A549 (cell line): ENCODE measurements around the gene CPPED1. TPM values are rescaled to one million over a fixed set of nuclear protein-coding genes. Genes with fewer than 3 reads are reported as not detected.
A peak's percentile ranks its signal among the peaks of the same experiment; 100 is the strongest.

Source experiments
- BHLHE40 ChIP-seq: IDR thresholded peaks from 2 replicates; pipeline ENCODE4 v1.6.1; 2012; ENCODE audit warnings: low read depth, low read length, inconsistent platforms
- CBX2 ChIP-seq: fragments of 200-600 bp; sonication (generic); IDR thresholded peaks from 2 replicates; pipeline ENCODE4 v1.6.1; 2016; ENCODE audit warnings: low read depth, mild to moderate bottlenecking, borderline replicate concordance
- CBX8 ChIP-seq: fragments of 200-600 bp; sonication (generic); IDR thresholded peaks from 2 replicates; pipeline ENCODE4 v1.6.1; 2016
- EHMT2 ChIP-seq: fragments of 200-600 bp; sonication (generic); IDR thresholded peaks from 2 replicates; pipeline ENCODE4 v1.6.1; 2016; ENCODE audit warnings: antibody characterized with exemption, low read depth, mild to moderate bottlenecking, moderate library complexity
- ELK1 ChIP-seq: fragments of 150-350 bp; IDR thresholded peaks from 2 replicates; pipeline ENCODE4 v1.6.1; 2014; ENCODE audit warnings: low read depth, mild to moderate bottlenecking, low read length
- EP300 ChIP-seq, 2 experiments: fragments of >200 bp; sonication (Bioruptor Twin); formaldehyde crosslinking; IDR thresholded peaks; 2 replicates in 1 of 2; 3 replicates in 1 of 2; pipeline ENCODE4 v1.6.1; 2016 to 2017
- ESRRA ChIP-seq: fragments of 150-350 bp; IDR thresholded peaks from 2 replicates; pipeline ENCODE4 v1.6.1; 2014; ENCODE audit warnings: mild to moderate bottlenecking, low read length, borderline replicate concordance
- FOXS1 ChIP-seq: fragments of 250-450 bp; sonication (Bioruptor Pico); IDR thresholded peaks from 2 replicates; pipeline ENCODE4 v1.5.0; 2020; ENCODE audit warnings: mild to moderate bottlenecking, moderate library complexity
- HDAC2 ChIP-seq: fragments of 200-600 bp; sonication (generic); IDR thresholded peaks from 2 replicates; pipeline ENCODE4 v1.6.1; 2016
- HEYL ChIP-seq: fragments of 250-450 bp; sonication (Bioruptor Pico); IDR thresholded peaks from 2 replicates; pipeline ENCODE4 v1.8.0; 2021; ENCODE audit warnings: mild to moderate bottlenecking, moderate library complexity
- HOXA7 ChIP-seq: fragments of 250-450 bp; sonication (Bioruptor Pico); IDR thresholded peaks from 2 replicates; pipeline ENCODE4 v1.5.0; 2020; ENCODE audit warnings: mild to moderate bottlenecking, moderate library complexity
- HOXB13 ChIP-seq: fragments of 250-450 bp; sonication (Bioruptor Pico); IDR thresholded peaks from 2 replicates; pipeline ENCODE4 v1.5.0; 2020; ENCODE audit warnings: low read depth, mild to moderate bottlenecking, moderate library complexity
- JUNB ChIP-seq: fragments of >200 bp; sonication (Bioruptor Twin); formaldehyde crosslinking; IDR thresholded peaks from 2 replicates; pipeline ENCODE4 v1.6.1; 2016
- KDM1A ChIP-seq: fragments of 200-600 bp; sonication (generic); IDR thresholded peaks from 2 replicates; pipeline ENCODE4 v1.6.1; 2016; ENCODE audit warnings: low read depth, mild to moderate bottlenecking
- KDM5A ChIP-seq: fragments of 200-600 bp; sonication (generic); IDR thresholded peaks from 2 replicates; pipeline ENCODE4 v1.6.1; 2016; ENCODE audit warnings: antibody characterized with exemption, mild to moderate bottlenecking
- MYC ChIP-seq: IDR thresholded peaks from 2 replicates; pipeline ENCODE4 v1.6.1; 2012; ENCODE audit warnings: mild to moderate bottlenecking, inconsistent platforms, low read length, improper control_type of control experiment, borderline replicate concordance
- NPAS2 ChIP-seq: fragments of 250-450 bp; sonication (Bioruptor Pico); IDR thresholded peaks from 2 replicates; pipeline ENCODE4 v1.8.0; 2022; ENCODE audit warnings: mild to moderate bottlenecking, moderate library complexity, borderline replicate concordance
- NR3C1 ChIP-seq: fragments of >200 bp; sonication (Bioruptor Twin); formaldehyde crosslinking; IDR thresholded peaks from 3 replicates; pipeline ENCODE4 v1.6.1; 2017
- PBX3 ChIP-seq: IDR thresholded peaks from 2 replicates; pipeline ENCODE4 v1.6.1; 2012
- PHF8 ChIP-seq: fragments of 200-600 bp; sonication (generic); IDR thresholded peaks from 2 replicates; pipeline ENCODE4 v1.6.1; 2016; ENCODE audit warnings: low read depth, mild to moderate bottlenecking, antibody characterized with exemption, moderate library complexity, borderline replicate concordance
- RAD21 ChIP-seq, 2 experiments: fragments of >200 bp in 1 of 2; sonication (Bioruptor Twin) in 1 of 2; formaldehyde crosslinking in 1 of 2; IDR thresholded peaks in 1 of 2; conservative IDR thresholded peaks in 1 of 2; 2 replicates in 1 of 2; 3 replicates in 1 of 2; pipeline ENCODE4 v1.6.1; 2012 to 2018; ENCODE audit warnings: inconsistent platforms in 1 of 2
- RARB ChIP-seq: fragments of 250-450 bp; sonication (Bioruptor Pico); IDR thresholded peaks from 2 replicates; pipeline ENCODE4 v1.8.0; 2021; ENCODE audit warnings: mild to moderate bottlenecking, moderate library complexity
- RCOR1 ChIP-seq: fragments of 150-350 bp; IDR thresholded peaks from 2 replicates; pipeline ENCODE4 v1.6.1; 2014; ENCODE audit warnings: antibody characterized with exemption, low read length, low read depth
- RNF2 ChIP-seq: fragments of 200-600 bp; sonication (generic); IDR thresholded peaks from 2 replicates; pipeline ENCODE4 v1.6.1; 2016; ENCODE audit warnings: low read depth, mild to moderate bottlenecking, antibody characterized with exemption, moderate library complexity, borderline replicate concordance
- SMC3 ChIP-seq: fragments of >200 bp; sonication (Bioruptor Twin); formaldehyde crosslinking; IDR thresholded peaks from 3 replicates; pipeline ENCODE4 v1.6.1; 2018; ENCODE audit warnings: inconsistent platforms
- TP53 ChIP-seq: fragments of 250-450 bp; sonication (Bioruptor Pico); IDR thresholded peaks from 2 replicates; pipeline ENCODE4 v1.5.0; 2021; ENCODE audit warnings: mild to moderate bottlenecking, moderate library complexity
- USF2 ChIP-seq: fragments of 450-650 bp; IDR thresholded peaks from 2 replicates; pipeline ENCODE4 v1.6.1; 2014; ENCODE audit warnings: antibody characterized with exemption
- ZC3H11A ChIP-seq: fragments of 450-650 bp; IDR thresholded peaks from 2 replicates; pipeline ENCODE4 v1.6.1; 2014; ENCODE audit warnings: antibody characterized with exemption, mild to moderate bottlenecking
- ZNF302 ChIP-seq: fragments of 250-450 bp; sonication (Bioruptor Pico); IDR thresholded peaks from 2 replicates; pipeline ENCODE4 v1.9.0; 2021; ENCODE audit warnings: inconsistent platforms, mild to moderate bottlenecking, moderate library complexity
- ZSCAN20 ChIP-seq: fragments of 250-450 bp; sonication (Bioruptor Pico); IDR thresholded peaks from 2 replicates; pipeline ENCODE4 v1.8.0; 2022; ENCODE audit warnings: mild to moderate bottlenecking, moderate library complexity
- polyA plus RNA-seq, 4 experiments: library from polyadenylated mRNA; depleted of rRNA in 3 of 4; stranded (reverse); fragments of >200 nt; fragmentation: RNase III in 1 of 4; extraction: RNeasy Plus Mini Kit Qiagen cat#74134 plus additional on column Dnase treatment in 1 of 4; gene quantifications; 2 replicates in 3 of 4; 3 replicates in 1 of 4; pipeline ENCODE4 v1.2.3, GENCODE V29; 2011 to 2017
- TF ChIP-seq, protein P1 (sequence below): fragments of >200 bp; sonication (Bioruptor Twin); formaldehyde crosslinking; IDR thresholded peaks from 2 replicates; pipeline ENCODE4 v1.6.1; 2016
- TF ChIP-seq, protein P2 (sequence below): IDR thresholded peaks from 2 replicates; pipeline ENCODE4 v1.6.1; 2012

Gene CPPED1
- polyA plus RNA-seq, 2 of the 4 experiments (the other 2 are of a cell fraction) = 16.1 to 30.5 TPM

- TF ChIP-seq USF2 (no peak), RAD21 (conservative IDR thresholded peaks at IDR 0.05 in 1 of 2, IDR thresholded peaks at IDR 0.05 in 1 of 2) (peak in 1 of 2 experiments; percentile 42; a peak in 2 of 5 replicates), CBX8 (no peak), EP300 (IDR thresholded peaks at IDR 0.05) (no peak), ZC3H11A (peak; percentile 27; the same call in 1 of the 2 replicates), NPAS2 (no peak), SMC3 (peak; percentile 43), HOXA7 (CRISPR knock-in tag) (0 out of 2 replicates have a peak, but pooled peaks have one; percentile 56), ZSCAN20 (CRISPR knock-in tag) (no peak), NR3C1 (no peak), HEYL (no peak), BHLHE40 (no peak), FOXS1 (no peak), KDM1A (peak; percentile 100), JUNB (no peak), HOXB13 (peak; percentile 43; the same call in 1 of the 2 replicates), ESRRA (no peak), RCOR1 (peak; percentile 94), KDM5A (peak; percentile 78), TP53 (CRISPR knock-in tag) (0 out of 2 replicates have a peak, but pooled peaks have one; percentile 36), RARB (CRISPR knock-in tag) (no peak; the same call in 1 of the 2 replicates), ELK1 (no peak), PBX3 (peak; percentile 7), ZNF302 (CRISPR knock-in tag) (no peak), CBX2 (no peak), MYC (peak; percentile 43), RNF2 (no peak), EHMT2 (peak; percentile 84), HDAC2 (peak; percentile 99), PHF8 (peak; percentile 97)
- TF ChIP-seq, protein P1, sequence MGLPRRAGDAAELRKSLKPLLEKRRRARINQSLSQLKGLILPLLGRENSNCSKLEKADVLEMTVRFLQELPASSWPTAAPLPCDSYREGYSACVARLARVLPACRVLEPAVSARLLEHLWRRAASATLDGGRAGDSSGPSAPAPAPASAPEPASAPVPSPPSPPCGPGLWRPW = no peak
- TF ChIP-seq, protein P2, sequence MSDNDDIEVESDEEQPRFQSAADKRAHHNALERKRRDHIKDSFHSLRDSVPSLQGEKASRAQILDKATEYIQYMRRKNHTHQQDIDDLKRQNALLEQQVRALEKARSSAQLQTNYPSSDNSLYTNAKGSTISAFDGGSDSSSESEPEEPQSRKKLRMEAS = peak; percentile 85
These were observed at the start of gene CPPED1 (continued) for GRCh38 chr16:12803203-12804093.
